Glomerular endothelial cell (primary cell): ENCODE data around the gene EIF4E. TPM values are rescaled to one million over a fixed set of nuclear protein-coding genes. Genes with fewer than 3 reads are reported as not detected.
"Not testable (repeated sequence)": the region's sequence is repeated elsewhere in the genome, so short reads cannot be mapped to it uniquely, and the experiment has no call there.

Source experiments
- DNase-seq: peaks from one replicate; pipeline ENCODE4 v3.0.0-alpha.2; 2011; ENCODE audit warnings: low read depth, low spot score; ENCODE audit errors: extremely low read depth
- total RNA-seq: library from RNA; depleted of rRNA; stranded (reverse); fragments of >200 nt; gene quantifications from 2 replicates; pipeline ENCODE4 v1.2.3, GENCODE V29; 2015

Gene EIF4E
- total RNA-seq, 1 donor from 2014 or later = 108 TPM

GRCh38 chr4:98886382-98886781, 42.6 kb downstream of the EIF4E start:
- not testable (repeated sequence) for DNase-seq

GRCh38 chr4:98880884-98881283, 48.0 kb downstream of the EIF4E start:
- not testable (repeated sequence) for DNase-seq

GRCh38 chr4:98879515-98879914, 49.4 kb downstream of the EIF4E start:
- no peak for DNase-seq

GRCh38 chr4:98873059-98873458, 55.9 kb downstream of the EIF4E start:
- DNase-seq = no peak

- DNase-seq = not testable (repeated sequence)
These were observed 56.6 kb downstream of the EIF4E start for GRCh38 chr4:98872120-98872906.

- no peak for DNase-seq
These were observed 61.3 kb downstream of the EIF4E start for GRCh38 chr4:98867648-98868047.

- DNase-seq = no peak
These were observed 63.9 kb downstream of the EIF4E start for GRCh38 chr4:98865059-98865458.

GRCh38 chr4:98864560-98864959, 64.4 kb downstream of the EIF4E start:
- DNase-seq = no peak

GRCh38 chr4:98862371-98862770, 66.6 kb downstream of the EIF4E start:
- no peak for DNase-seq

GRCh38 chr4:98861100-98861884, 67.6 kb downstream of the EIF4E start:
- DNase-seq = no peak

GRCh38 chr4:98851806-98852205, 77.1 kb downstream of the EIF4E start:
- DNase-seq = no peak

GRCh38 chr4:98850937-98851336, 78.0 kb downstream of the EIF4E start:
- no peak for DNase-seq

- DNase-seq = no peak
These were observed 80.5 kb downstream of the EIF4E start for GRCh38 chr4:98848448-98848847.

- DNase-seq = no peak
These were observed 83.0 kb downstream of the EIF4E start for GRCh38 chr4:98845960-98846359.

GRCh38 chr4:98842917-98843316, 86.0 kb downstream of the EIF4E start:
- DNase-seq = not testable (repeated sequence)

GRCh38 chr4:98838977-98839618, 89.8 kb downstream of the EIF4E start:
- DNase-seq = no peak

- no peak for DNase-seq
These were observed 90.4 kb downstream of the EIF4E start for GRCh38 chr4:98838531-98838930.

- DNase-seq = no peak
These were observed 95.5 kb downstream of the EIF4E start for GRCh38 chr4:98833384-98833783.

GRCh38 chr4:98831036-98831435, 97.9 kb downstream of the EIF4E start:
- not testable (repeated sequence) for DNase-seq
